ENCODE results near the gene NR1H2.

DNA sequence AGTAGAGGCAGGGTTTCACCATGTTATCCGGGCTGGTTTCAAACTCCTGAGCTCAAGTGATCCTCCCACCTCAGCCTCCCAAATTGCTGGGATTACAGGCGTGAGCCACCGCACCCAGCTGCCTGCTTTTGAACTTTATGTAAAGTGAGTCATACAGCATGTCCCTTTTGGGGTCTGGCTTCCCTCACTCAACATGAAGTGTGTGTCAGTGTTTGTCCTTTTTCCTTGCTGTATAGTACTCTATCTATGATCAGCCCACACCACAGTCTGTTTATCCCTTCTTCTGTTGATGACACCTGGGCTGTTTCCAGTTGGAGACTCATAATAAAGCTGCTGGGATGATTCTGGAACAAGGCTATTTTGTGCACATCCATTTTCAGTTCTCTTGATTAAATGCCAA lies 44.6 kb downstream of the NR1H2 start:
- TF ChIP-seq CTCF (IDR thresholded peaks at IDR 0.05), result no peak
- no peak for TF ChIP-seq EP300 (IDR thresholded peaks at IDR 0.05)

Data from tibial nerve (tissue), 4 donors.